SK-MEL-5 (cell line): ENCODE results near the gene SKA2. TPM values are rescaled to one million over a fixed set of nuclear protein-coding genes. Genes with fewer than 3 reads are reported as not detected.
"Not testable (repeated sequence)": the region's sequence is repeated elsewhere in the genome, so short reads cannot be mapped to it uniquely, and the experiment has no call there.

ENCODE experiments used
- DNase-seq: peaks from one replicate; pipeline ENCODE4 v3.0.0-alpha.2; 2016; ENCODE audit warnings: low read depth, low spot score
- in situ Hi-C: cut with HindIII; loops from 2 replicates; pipeline ENCODE4 v1.10.0; 2016; ENCODE audit warnings: low sequenced_read_pairs, high pct_unique_total_duplicates, low pct_unique_long_range_greater_than_20kb
- total RNA-seq: library from RNA; depleted of rRNA; stranded (reverse); fragments of >200 nt; shearing (Covaris generic); gene quantifications from 2 replicates; pipeline ENCODE4 v1.2.3, GENCODE V29; 2014

Gene SKA2
- total RNA-seq, 1 experiment from 2014 or later: 103 TPM

GRCh38 chr17:59160157-59161025 is 5.4 kb upstream of the SKA2 start:
- DNase-seq: peak; percentile 27
- in situ Hi-C loops: no loop called here

- DNase-seq: peak; percentile 100
- in situ Hi-C loops: no loop called here
These were observed 622 bp upstream of the SKA2 start, which contains the start of gene PRR11 for GRCh38 chr17:59155439-59156177. Gene PRR11, plus strand, starts transcription at chr17:59155746. Its CDS starts 14,007 bp downstream, at chr17:59169753.

- in situ Hi-C loops: no loop called here
- peak; percentile 67 for DNase-seq
These were observed 680 bp downstream of the SKA2 start for GRCh38 chr17:59154292-59154720.

- in situ Hi-C loops: no loop called here
- DNase-seq: no peak
These were observed 2.1 kb downstream of the SKA2 start for GRCh38 chr17:59152925-59153324.

- in situ Hi-C loops: no loop called here
- no peak for DNase-seq
These were observed 3.4 kb downstream of the SKA2 start for GRCh38 chr17:59151591-59151990.

GRCh38 chr17:59151006-59151405 is 4.0 kb downstream of the SKA2 start:
- in situ Hi-C loops: no loop called here
- DNase-seq: no peak

- DNase-seq: no peak
- in situ Hi-C loops: no loop called here
These were observed 5.0 kb downstream of the SKA2 start for GRCh38 chr17:59149841-59150511.

GRCh38 chr17:59149051-59149450 is 5.9 kb downstream of the SKA2 start:
- no peak for DNase-seq
- in situ Hi-C loops: no loop called here

GRCh38 chr17:59145571-59146096 is 9.4 kb downstream of the SKA2 start:
- DNase-seq: no peak
- in situ Hi-C loops: no loop called here

- no peak for DNase-seq
- in situ Hi-C loops: no loop called here
These were observed 13.1 kb downstream of the SKA2 start for GRCh38 chr17:59141860-59142259.

GRCh38 chr17:59139939-59140338 is 15.0 kb downstream of the SKA2 start:
- in situ Hi-C loops: no loop called here

GRCh38 chr17:59138339-59138738 is 16.6 kb downstream of the SKA2 start:
- in situ Hi-C loops, DNase-seq: not testable (repeated sequence)

More at GRCh38 chr17:59139939-59140338, 15.0 kb downstream of the SKA2 start:
- DNase-seq: no peak

- in situ Hi-C loops: no loop called here
- DNase-seq: no peak
These were observed 23.9 kb downstream of the SKA2 start for GRCh38 chr17:59131131-59131530.

GRCh38 chr17:59129814-59130213 is 25.2 kb downstream of the SKA2 start:
- DNase-seq: no peak
- in situ Hi-C loops: no loop called here

GRCh38 chr17:59126809-59127417 is 28.1 kb downstream of the SKA2 start:
- in situ Hi-C loops: no loop called here
- no peak for DNase-seq

- in situ Hi-C loops: no loop called here
- DNase-seq: no peak
These were observed 30.3 kb downstream of the SKA2 start for GRCh38 chr17:59124665-59125064.

GRCh38 chr17:59121901-59122480 is 33.0 kb downstream of the SKA2 start:
- in situ Hi-C loops: no loop called here
- no peak for DNase-seq
